Limb (tissue), 2 donors: ENCODE data around the gene SLC24A4.

Experiments used
- DNase-seq, 2 donors: peaks; one replicate each; pipeline ENCODE4 v3.0.0-alpha.2; 2016; ENCODE audit errors: extremely low spot score in 2 of 2

Gene SLC24A4, protein sequence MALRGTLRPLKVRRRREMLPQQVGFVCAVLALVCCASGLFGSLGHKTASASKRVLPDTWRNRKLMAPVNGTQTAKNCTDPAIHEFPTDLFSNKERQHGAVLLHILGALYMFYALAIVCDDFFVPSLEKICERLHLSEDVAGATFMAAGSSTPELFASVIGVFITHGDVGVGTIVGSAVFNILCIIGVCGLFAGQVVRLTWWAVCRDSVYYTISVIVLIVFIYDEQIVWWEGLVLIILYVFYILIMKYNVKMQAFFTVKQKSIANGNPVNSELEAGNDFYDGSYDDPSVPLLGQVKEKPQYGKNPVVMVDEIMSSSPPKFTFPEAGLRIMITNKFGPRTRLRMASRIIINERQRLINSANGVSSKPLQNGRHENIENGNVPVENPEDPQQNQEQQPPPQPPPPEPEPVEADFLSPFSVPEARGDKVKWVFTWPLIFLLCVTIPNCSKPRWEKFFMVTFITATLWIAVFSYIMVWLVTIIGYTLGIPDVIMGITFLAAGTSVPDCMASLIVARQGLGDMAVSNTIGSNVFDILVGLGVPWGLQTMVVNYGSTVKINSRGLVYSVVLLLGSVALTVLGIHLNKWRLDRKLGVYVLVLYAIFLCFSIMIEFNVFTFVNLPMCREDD

DNA sequence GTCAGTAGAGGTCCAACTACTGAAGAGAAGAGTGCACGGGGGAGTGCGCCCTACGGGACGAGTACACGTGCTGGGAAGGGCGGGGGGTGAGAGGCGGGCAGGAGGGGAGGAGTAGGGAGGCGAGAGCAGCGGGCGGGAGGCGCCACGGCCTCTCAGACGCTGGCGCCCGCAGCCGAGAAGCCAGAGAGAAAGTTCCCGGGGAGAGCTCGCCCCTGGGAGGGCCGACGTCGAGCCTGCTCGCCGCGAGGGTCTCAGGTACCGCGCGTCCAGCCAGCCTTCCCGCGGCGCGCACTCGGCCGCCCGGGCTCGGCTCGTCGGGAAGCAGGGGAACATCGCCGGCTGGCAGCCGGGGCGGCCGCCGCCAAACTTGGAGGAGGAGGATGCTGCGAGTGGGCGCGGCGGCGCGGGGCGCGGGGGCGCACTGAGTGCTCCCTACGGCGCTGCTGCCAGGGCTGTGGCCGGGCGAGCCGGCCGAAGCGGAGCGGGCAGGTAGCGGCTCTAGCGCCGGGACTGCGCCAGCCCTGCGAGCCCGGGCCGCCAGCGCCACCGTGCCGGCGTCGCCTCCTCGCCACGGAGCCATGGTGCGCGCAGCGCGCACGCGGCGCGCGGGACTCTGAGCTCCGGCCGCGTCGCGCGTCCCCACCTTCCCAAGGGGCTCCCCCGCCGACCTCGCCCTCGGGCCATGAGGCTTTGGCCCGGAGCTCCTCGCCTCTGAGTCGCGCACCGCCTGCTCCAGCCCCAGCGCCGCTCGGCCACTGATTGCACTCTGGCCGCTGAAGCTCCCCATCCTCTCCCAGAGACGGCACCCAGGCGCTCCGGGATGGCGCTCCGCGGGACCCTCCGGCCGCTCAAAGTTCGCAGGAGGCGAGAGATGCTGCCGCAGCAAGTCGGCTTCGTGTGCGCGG lies at the start of gene SLC24A4:
Gene SLC24A4, plus strand, starts transcription at position 155 of the 905 bp plus-strand sequence. Its CDS starts 666 bp downstream, at position 821.
- peak in 1 of 2 donors; percentile 55 for DNase-seq

- DNase-seq, result no peak
These were observed 49.8 kb upstream of the SLC24A4 start for GRCh38 chr14:92273166-92273565.

DNA sequence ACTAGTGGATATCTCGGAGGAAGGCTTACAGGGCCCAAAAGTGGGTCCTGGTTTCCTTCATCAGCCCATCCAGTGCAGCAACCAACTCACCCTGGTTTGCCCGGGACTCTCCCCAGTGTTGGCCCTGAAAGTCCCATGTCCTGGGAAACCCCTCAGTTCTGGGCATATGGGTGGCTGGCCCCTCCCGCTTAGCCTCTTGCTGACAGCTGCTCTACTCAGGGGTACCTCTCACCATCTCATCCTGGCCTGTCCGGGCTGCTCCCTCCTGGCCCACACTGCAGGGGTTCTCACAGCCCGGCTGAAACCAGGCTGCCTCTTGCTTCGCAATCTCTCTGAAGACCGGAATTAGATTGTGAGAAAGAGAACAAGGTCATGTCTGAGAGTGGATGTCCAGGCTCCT lies 48.9 kb upstream of the SLC24A4 start:
- DNase-seq, result no peak

DNA sequence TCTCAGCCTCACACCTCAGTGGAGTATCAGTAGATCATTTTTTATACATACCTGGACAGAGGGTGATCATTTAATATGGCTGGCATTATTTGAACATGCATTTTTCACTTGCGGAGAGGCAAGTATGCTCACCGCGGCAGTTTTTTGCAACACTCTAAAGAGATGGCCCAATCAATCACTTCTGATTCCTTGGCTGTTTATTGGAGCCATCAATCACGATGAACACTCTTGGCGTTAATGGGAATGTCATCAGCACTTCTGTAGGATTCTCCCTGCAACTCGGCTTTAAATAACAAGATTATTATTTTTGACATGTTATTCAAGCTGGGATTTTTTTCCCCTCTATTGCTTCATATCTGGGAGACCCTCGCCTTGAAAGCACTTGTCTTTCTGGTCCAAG lies 46.9 kb upstream of the SLC24A4 start:
- no peak for DNase-seq

- DNase-seq, result no peak
These were observed 45.9 kb upstream of the SLC24A4 start for GRCh38 chr14:92277031-92277430.

- DNase-seq, result no peak
These were observed 42.3 kb upstream of the SLC24A4 start for GRCh38 chr14:92280554-92281262.

DNA sequence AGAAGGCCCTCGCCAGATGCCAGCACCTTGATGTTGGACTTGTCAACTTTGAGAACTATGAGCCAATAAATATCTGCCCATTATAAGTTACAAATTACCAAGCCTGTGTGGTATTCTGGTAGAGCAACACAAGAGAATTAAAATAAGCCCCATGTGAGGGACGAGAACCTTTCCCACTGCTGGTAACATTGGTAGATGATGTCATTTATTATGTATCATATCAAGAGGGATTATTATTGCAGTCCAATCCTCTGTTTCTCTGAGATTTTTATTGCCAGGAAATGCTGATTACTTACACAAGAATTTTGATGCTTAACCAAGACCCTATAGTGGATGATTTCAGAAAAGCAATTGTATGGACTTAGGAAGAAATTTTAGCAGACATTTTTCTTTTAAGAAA lies 40.3 kb upstream of the SLC24A4 start:
- DNase-seq, result no peak

- DNase-seq, result no peak
These were observed 37.7 kb upstream of the SLC24A4 start for GRCh38 chr14:92285311-92285710.

DNA sequence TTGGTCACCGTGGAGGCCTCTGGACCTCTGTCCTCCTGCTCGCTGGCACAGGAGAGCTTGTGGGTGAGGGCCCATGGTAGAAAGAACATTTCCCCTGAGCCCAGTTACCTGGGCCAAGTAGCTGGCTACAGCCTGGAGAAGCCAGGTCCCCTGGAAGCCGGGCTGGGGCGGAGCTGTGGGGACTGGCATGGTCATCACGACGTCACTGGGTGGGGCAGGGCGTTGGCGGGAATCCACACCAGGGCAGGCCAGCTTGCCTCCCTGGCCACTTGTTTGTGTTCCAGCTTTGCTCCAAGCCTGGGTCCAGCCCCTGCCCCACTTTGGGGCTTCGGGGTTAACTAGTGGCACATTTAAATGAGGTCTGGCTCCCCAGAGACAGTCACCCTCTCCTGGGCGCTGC lies 35.0 kb upstream of the SLC24A4 start:
- DNase-seq, result no peak

DNA sequence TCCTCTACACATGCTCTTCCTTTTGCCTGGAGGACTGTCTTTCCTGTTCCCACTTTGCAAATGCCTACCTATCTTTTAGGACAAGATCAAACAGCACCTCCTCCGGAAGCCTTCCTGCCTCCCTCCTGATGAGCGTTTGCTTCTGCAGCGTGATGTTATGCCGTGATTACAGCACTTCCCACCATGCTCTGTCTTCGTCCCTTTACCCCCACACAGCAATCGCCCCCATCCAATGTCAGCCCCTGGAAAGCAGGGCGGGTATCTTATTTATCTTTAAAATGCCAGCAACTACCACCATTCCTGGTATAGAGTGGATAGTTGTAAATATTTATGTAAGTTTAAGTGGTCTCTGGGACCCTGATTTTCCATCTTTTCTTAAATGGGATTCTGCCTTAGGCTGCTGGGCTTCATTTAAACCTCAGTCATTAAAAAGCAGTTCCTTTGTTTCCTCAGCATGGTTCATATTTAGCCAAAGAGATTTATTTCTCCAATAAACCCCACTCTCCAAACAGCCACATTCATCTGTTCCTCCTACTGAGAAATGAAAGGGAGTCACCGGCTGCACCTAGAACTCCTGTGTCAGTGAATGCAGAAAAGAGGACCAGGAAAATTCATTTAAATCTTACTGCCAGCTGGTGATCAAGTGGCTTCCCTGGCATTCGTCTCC lies 33.8 kb upstream of the SLC24A4 start:
- DNase-seq, result no peak

DNA sequence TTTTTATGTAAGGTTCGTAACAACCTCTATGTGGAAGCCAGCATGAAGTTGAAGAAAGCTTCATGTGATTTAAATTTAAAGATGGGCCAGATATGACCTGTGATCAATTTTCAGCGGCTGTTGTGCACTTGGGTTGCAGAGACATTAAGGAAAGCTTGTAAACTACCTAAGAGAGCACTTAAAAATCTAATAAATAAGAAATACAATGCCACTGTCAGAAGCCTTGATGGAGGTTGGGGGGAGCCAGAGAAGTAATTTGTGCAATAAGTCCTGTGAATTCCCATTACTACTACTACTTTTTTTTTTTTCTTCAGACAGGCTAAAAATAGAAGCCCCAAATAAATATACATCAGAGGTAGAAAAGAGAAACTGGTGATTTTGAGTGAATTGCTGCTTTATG lies 30.3 kb upstream of the SLC24A4 start:
- no peak for DNase-seq

DNA sequence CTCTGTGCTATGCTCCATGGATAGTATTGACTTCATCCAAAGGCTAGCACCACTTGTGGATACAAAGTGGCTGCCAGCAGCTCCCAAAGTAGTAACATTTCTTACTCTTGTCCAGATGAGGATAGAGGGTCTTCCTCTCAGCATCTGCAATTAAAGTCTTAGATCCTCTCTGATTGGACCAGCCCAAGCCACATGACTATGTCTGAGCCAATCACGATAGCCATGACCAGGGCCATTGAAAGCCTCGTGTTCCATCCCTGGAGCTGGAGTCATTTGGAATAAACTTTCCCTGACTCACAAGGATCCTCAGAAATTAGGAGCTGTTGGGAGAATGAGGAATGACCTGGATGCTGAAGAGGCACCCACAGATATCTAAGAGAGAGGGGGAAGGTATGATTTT lies 28.5 kb upstream of the SLC24A4 start:
- no peak for DNase-seq

GRCh38 chr14:92297818-92298595 lies 25.0 kb upstream of the SLC24A4 start:
- no peak for DNase-seq

GRCh38 chr14:92302481-92302880 lies 20.5 kb upstream of the SLC24A4 start:
- DNase-seq, result no peak

DNA sequence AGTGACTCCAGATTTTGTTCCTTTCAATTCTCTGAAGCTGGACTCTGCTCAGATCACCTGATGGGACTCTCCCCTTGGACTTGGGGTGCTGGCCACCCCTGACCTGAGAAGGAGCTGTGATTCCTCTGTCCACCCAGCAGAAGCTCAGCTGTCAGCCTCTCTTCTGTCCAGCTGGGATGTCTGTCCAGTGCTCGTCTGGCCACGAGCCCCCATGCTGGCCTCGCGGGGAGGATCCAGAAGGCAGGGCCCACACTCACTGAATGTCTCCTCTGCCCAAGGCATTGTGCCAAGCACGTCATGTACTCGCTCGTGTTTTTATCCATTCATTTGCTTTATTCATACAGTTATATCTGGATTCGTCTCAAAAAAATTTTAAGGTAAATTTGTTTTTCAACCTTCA lies 14.2 kb upstream of the SLC24A4 start:
- no peak for DNase-seq

- DNase-seq, result no peak
These were observed 12.9 kb upstream of the SLC24A4 start for GRCh38 chr14:92309968-92310530.

DNA sequence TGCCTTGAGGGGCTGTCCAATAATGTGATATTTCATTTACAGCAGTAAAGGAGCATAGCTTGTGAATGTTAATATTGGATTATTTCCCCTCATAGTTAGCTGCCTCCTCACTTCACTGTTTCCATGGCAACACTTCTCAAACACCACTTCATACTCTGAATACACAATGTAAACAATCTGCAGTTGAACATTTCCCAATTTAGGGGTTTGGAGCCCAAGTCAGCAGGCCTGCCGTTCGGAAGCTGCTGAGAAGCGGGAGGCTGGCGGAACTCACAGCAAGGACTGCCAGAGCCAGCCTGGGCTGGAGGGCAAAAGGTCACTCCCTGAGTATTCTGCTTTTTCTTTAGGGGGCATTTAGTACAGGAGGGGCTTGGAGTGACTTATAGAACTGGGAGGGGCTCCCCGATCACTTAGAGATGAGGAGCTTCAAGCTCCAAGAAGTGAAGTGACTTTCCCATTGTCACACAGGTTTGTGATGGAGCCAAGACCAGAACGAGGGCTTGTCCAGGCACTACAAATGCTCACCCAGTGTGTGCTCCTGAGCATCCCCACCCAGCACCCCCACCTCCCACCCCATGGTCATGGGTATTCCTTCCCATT lies 12.1 kb upstream of the SLC24A4 start:
- DNase-seq, result peak in 1 of 2 donors; percentile 38

- DNase-seq, result no peak
These were observed 8.8 kb upstream of the SLC24A4 start for GRCh38 chr14:92314182-92314581.

GRCh38 chr14:92315050-92315805 lies 7.7 kb upstream of the SLC24A4 start:
- DNase-seq, result no peak
